GM12872 (cell line): Measurements from ENCODE around the gene CWC15.

ENCODE experiments used
- CTCF ChIP-seq: IDR thresholded peaks from 3 replicates; pipeline ENCODE4 v1.5.1; 2011; ENCODE audit warnings: low read depth, mild to moderate bottlenecking, low read length, moderate library complexity; ENCODE audit not compliant: insufficient read depth

CWC15 gene

GRCh38 chr11:94933223-94934130 lies 39.9 kb downstream of the CWC15 start:
- no peak for TF ChIP-seq CTCF

DNA sequence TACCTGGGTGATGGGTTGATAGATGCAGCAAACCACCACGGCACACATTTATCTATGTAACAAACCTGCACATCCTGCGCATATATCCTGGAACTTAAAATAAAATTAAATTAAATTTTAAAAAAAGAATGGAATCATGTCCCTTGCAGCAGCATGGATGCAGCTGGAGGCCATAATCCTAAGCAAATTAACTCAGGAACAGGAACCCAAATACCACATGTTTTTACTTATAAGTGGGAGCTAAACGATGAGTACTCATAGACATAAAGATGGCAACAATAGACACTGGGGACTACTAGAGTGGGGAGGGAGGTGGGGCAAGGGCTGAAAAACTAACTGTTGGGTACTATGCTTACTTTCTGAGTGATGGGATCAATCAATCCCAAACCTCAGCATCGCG lies 40.9 kb downstream of the CWC15 start:
- TF ChIP-seq CTCF: no peak

GRCh38 chr11:94928117-94928990 lies 45.0 kb downstream of the CWC15 start:
- TF ChIP-seq CTCF: no peak

DNA sequence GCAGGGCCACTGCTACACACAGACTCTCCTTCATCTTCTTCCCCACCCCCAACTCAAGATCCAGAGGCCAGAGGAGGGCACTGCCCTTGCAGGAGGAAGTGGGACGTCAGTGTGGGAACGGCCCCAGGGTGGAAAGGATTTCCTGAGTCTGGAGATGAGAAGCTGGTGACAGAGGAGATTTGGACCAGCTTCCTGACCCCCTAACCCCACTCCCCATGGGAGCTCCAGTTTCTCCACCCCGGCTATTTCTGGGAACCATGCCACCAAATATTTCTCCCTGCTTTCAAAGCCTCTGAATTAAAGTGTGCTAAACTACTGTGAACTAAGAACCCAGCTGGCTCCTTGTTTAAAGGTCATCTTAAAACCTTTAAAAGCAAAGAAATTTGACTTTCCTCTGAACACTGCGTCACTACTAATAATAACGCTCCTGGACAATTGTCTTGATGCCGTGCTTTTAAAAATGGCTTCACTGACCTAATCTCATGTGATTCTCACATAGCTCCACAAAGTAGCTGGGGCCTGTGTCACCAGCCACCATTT lies 46.6 kb downstream of the CWC15 start:
- no peak for TF ChIP-seq CTCF

GRCh38 chr11:94926271-94926625 lies 47.1 kb downstream of the CWC15 start:
- no peak for TF ChIP-seq CTCF

- no peak for TF ChIP-seq CTCF
Observed at GRCh38 chr11:94925422-94926270, 47.7 kb downstream of the CWC15 start.
